Caco-2 (cell line): ENCODE results near the gene TRABD2A. TPM values are rescaled to one million over a fixed set of nuclear protein-coding genes. Genes with fewer than 3 reads are reported as not detected.
A peak's percentile ranks its signal among the peaks of the same experiment; 100 is the strongest.

Experiments used
- Bru-seq: library from RNA; stranded (reverse); fragments of 400-500 nt; gene quantifications from one replicate; lab custom pipeline; 2021; lab: Mats Ljungman, UMichigan
- BruChase-seq, 2 experiments: library from RNA; stranded (reverse); fragments of 400-500 nt; gene quantifications; one replicate each; lab custom pipeline; 2021; lab: Mats Ljungman, UMichigan
- BruUV-seq: library from RNA; stranded (reverse); fragments of 400-500 nt; replicated peaks from 2 replicates; lab custom pipeline; 2021; lab: Mats Ljungman, UMichigan
- CTCF ChIA-PET: fragments of 300-600 bp; sonication (Branson Sonifier 250); formaldehyde crosslinking; loops from one replicate; lab custom pipeline; 2022; ENCODE audit warnings: antibody characterized with exemption; lab: Charles Lee
- POLR2A ChIA-PET: fragments of 300-600 bp; sonication (Branson Sonifier 250); formaldehyde crosslinking; loops from one replicate; lab custom pipeline; 2022; ENCODE audit warnings: antibody characterized with exemption; lab: Charles Lee
- DNase-seq, 2 experiments: peaks; one replicate each; pipeline versions ENCODE4 v3.0.0 to v3.0.0-alpha.2; 2020 to 2022
- H3K27me3 ChIP-seq: replicated peaks from 2 replicates; pipeline ENCODE4 v1.6.0; 2011; ENCODE audit warnings: low read length; ENCODE audit not compliant: control insufficient read depth, insufficient read depth
- H3K36me3 ChIP-seq: 2 replicates; pipeline ENCODE4 v1.5.1; 2011; ENCODE audit warnings: low read length; ENCODE audit not compliant: control insufficient read depth, insufficient read depth
- H3K4me1 ChIP-seq: fragments of 250-450 bp; sonication (Bioruptor Pico); 2 replicates; pipeline ENCODE4 v1.5.1; 2020; ENCODE audit warnings: mild to moderate bottlenecking
- H3K4me3 ChIP-seq: 2 replicates; pipeline ENCODE4 v1.5.1; 2011; ENCODE audit warnings: low read depth, mild to moderate bottlenecking, control low read depth, low read length
- H3K9me3 ChIP-seq: fragments of 250-450 bp; sonication (Bioruptor Pico); 2 replicates; pipeline ENCODE4 v1.5.1; 2020; ENCODE audit warnings: mild to moderate bottlenecking, moderate library complexity
- H3K27ac Mint-ChIP-seq: one replicate; pipeline ENCODE4 v1.8.0; 2022; ENCODE audit warnings: mixed read lengths; ENCODE audit not compliant: unreplicated experiment
- H3K27me3 Mint-ChIP-seq: one replicate; pipeline ENCODE4 v1.8.0; 2022; ENCODE audit warnings: mixed read lengths; ENCODE audit not compliant: insufficient read depth, unreplicated experiment
- H3K36me3 Mint-ChIP-seq: one replicate; pipeline ENCODE4 v1.8.0; 2022; ENCODE audit warnings: mild to moderate bottlenecking, mixed read lengths; ENCODE audit not compliant: insufficient read depth, unreplicated experiment
- H3K4me1 Mint-ChIP-seq: one replicate; pipeline ENCODE4 v1.8.0; 2022; ENCODE audit warnings: low read depth, mixed read lengths; ENCODE audit not compliant: unreplicated experiment
- H3K4me3 Mint-ChIP-seq: one replicate; pipeline ENCODE4 v1.8.0; 2022; ENCODE audit warnings: mild to moderate bottlenecking, moderate library complexity, mixed read lengths; ENCODE audit not compliant: unreplicated experiment
- H3K9me3 Mint-ChIP-seq: one replicate; pipeline ENCODE4 v1.8.0; 2022; ENCODE audit warnings: mixed read lengths; ENCODE audit not compliant: unreplicated experiment
- CTCF ChIP-seq, 2 experiments: fragments of 200-600 bp in 1 of 2; IDR thresholded peaks; 1 replicate in 1 of 2; 2 replicates in 1 of 2; pipeline versions ENCODE4 v1.5.1 to v1.8.0; 2011 to 2022; ENCODE audit warnings: antibody characterized with exemption in 1 of 2, control low read depth in 1 of 2, inconsistent platforms in 1 of 2, low read depth in 1 of 2, low read length in 1 of 2, mild to moderate bottlenecking in 1 of 2, moderate library complexity in 1 of 2; ENCODE audit not compliant: insufficient read depth in 1 of 2, severe bottlenecking in 1 of 2, unreplicated experiment in 1 of 2
- intact Hi-C: fragments of 100-400 bp; cut with micrococcal nuclease; formaldehyde crosslinking; loops from one replicate; pipeline ENCODE4 v1.10.0; 2022; ENCODE audit not compliant: unreplicated experiment
- long read RNA-seq: library from polyadenylated mRNA; stranded (forward); transcript quantifications from one replicate; pipeline ENCODE4 v2.0.0, GENCODE V29; 2022
- total RNA-seq: library from RNA; stranded (reverse); gene quantifications from 2 replicates; pipeline ENCODE4 v1.2.3, GENCODE V29; 2022

The TRABD2A gene, protein sequence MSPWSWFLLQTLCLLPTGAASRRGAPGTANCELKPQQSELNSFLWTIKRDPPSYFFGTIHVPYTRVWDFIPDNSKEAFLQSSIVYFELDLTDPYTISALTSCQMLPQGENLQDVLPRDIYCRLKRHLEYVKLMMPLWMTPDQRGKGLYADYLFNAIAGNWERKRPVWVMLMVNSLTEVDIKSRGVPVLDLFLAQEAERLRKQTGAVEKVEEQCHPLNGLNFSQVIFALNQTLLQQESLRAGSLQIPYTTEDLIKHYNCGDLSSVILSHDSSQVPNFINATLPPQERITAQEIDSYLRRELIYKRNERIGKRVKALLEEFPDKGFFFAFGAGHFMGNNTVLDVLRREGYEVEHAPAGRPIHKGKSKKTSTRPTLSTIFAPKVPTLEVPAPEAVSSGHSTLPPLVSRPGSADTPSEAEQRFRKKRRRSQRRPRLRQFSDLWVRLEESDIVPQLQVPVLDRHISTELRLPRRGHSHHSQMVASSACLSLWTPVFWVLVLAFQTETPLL
- total RNA-seq: 1.3 and 1.4 TPM in 2 replicates
- Bru-seq, nascent RNA: percentile 24 among the genes with signal in this experiment
- BruChase-seq, experiment 1, labeled RNA remaining after a 2-hour chase: percentile 25 among the genes with signal in this experiment
- BruChase-seq, experiment 2, labeled RNA remaining after a 6-hour chase: percentile 26 among the genes with signal in this experiment
- long read RNA-seq: 0 reads

DNA sequence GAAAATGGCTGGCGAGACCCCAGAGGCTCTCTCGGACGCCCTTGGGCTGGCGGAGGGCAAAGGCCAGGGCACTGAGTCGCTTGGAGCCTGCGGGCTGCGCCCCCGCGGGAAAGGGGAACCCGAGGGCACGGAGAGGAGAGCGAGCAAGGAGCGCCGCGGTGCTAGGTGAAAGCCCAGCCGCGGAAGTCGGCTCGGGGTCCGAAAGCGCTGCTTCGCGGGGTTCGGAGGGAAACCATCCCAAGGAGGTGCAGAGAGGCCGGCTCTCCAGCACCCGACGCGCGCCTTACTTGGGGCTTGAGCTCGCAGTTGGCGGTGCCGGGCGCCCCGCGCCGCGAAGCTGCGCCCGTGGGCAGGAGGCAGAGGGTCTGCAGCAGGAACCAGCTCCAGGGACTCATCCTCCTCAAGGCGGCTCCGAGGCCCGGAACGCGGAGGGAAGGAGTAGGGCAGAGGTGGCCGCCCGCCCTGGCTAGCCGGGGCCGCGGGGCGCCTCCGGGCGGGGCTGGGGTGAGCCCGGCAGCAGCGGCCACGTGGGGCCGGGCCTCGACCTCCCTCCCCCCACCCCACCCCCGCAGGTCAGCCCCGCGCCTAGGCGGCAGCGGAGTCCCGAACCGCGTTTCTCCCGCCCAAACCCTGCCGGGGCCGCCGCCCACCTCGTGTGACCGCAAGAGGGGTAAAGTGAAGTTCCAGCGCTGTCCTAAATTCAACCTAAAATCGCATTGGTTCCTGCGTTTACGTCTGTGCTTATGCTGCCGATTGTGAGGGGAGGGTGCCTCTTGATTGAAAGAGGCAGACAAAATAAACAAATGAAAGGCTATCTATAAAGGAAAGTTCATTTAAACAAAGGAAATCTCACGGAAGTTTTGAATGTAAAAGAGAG, at the start of gene TRABD2A:
TRABD2A (minus strand) TSS at position 440 of the 877 bp plus-strand sequence; CDS start at position 395, 45 bp downstream.
- Histone ChIP-seq H3K4me1 (peaks cover 11% of the 10 kb centered on the region; the same call in 1 of the 2 replicates), H3K9me3 (no peaks in the 10 kb centered on the region), H3K36me3 (no peaks in the 10 kb centered on the region), H3K27me3 (no peaks in the 10 kb centered on the region), H3K4me3 (peak within 1 kb of the TSS; percentile 38)
- Mint-ChIP-seq H3K27me3 (peaks cover 24% of the 10 kb centered on the region), H3K27ac (no peak within 1 kb of the TSS), H3K4me3 (peak within 1 kb of the TSS; percentile 81), H3K4me1 (peaks cover 7% of the 10 kb centered on the region), H3K36me3 (peaks cover 6% of the 10 kb centered on the region), H3K9me3 (no peaks in the 10 kb centered on the region)
- intact Hi-C loops: loop anchor here (1.0 kb wide), 1 partner anchor 389 kb away; no protein-coding TSS in a partner anchor
- TF ChIP-seq CTCF (IDR thresholded peaks at IDR 0.05; ENCODE audit: insufficient read depth in 1 of 2, low read depth in 1 of 2, low read length in 1 of 2, severe bottlenecking in 1 of 2, unreplicated experiment in 1 of 2): no peak
- DNase-seq: peak in 1 of 2 experiments; percentile 27
- BruUV-seq: no TSS peak
- ChIA-PET CTCF (interaction anchor here (0.6 to 1.4 kb wide), 2 partner anchors 44 to 87 kb away, joined by 4 to 7 read pairs; no protein-coding TSS in a partner anchor), POLR2A (no interaction called here)

GRCh38 chr2:84927275-84927627, 46.4 kb upstream of the TRABD2A start:
- Histone ChIP-seq H3K36me3 (no peaks in the 10 kb centered on the region), H3K4me1 (peaks cover 8% of the 10 kb centered on the region; the same call in 1 of the 2 replicates), H3K27me3 (no peaks in the 10 kb centered on the region), H3K9me3 (no peaks in the 10 kb centered on the region), H3K4me3 (no peak overlapping the region)
- ChIA-PET CTCF (interaction anchor here (1.7 kb wide), 1 partner anchor 42 kb away, joined by 5 read pairs; no protein-coding TSS in a partner anchor), POLR2A (no interaction called here)
- Mint-ChIP-seq H3K9me3 (no peaks in the 10 kb centered on the region), H3K27ac (no peak overlapping the region), H3K4me1 (peaks cover 11% of the 10 kb centered on the region), H3K36me3 (peaks cover 6% of the 10 kb centered on the region), H3K4me3 (peak overlapping the region; percentile 70), H3K27me3 (no peaks in the 10 kb centered on the region)
- no TSS peak for BruUV-seq
- TF ChIP-seq CTCF (IDR thresholded peaks at IDR 0.05; ENCODE audit: insufficient read depth in 1 of 2, low read depth in 1 of 2, low read length in 1 of 2, severe bottlenecking in 1 of 2, unreplicated experiment in 1 of 2): no peak
- intact Hi-C loops: loop anchor here (1.0 to 2.0 kb wide), 8 partner anchors 22 to 432 kb away; partner anchors contain the start of genes KCMF1 and TMSB10
- no peak for DNase-seq
